GM18508 (cell line): ENCODE measurements around the gene LTC4S.

Experiments
- ATAC-seq: cut with Tn5 transposase; IDR thresholded peaks from one replicate; pipeline ENCODE4 v1.9.1; 2021; ENCODE audit warnings: moderate number of reproducible peaks; ENCODE audit not compliant: insufficient read depth, unreplicated experiment

The LTC4S gene

GRCh38 chr5:179839328-179840256, 45.8 kb downstream of the LTC4S start:
- ATAC-seq = no peak

- ATAC-seq = no peak
These were observed 46.5 kb downstream of the LTC4S start for GRCh38 chr5:179840321-179840720.

- ATAC-seq = no peak
These were observed 47.0 kb downstream of the LTC4S start for GRCh38 chr5:179840766-179841165.

- no peak for ATAC-seq
These were observed 47.8 kb downstream of the LTC4S start for GRCh38 chr5:179841621-179842020.
